Measurements from ENCODE around the gene ATL2. TPM values are rescaled to one million over a fixed set of nuclear protein-coding genes. Genes with fewer than 3 reads are reported as not detected.

ATL2 gene
- total RNA-seq, 1 experiment from 2014 or later = 85.5 TPM

GRCh38 chr2:38301340-38301968, 75.6 kb downstream of the ATL2 start:
- Histone ChIP-seq H3K36me3 (ENCODE audit: insufficient read depth, low read length, poor library complexity, severe bottlenecking) (peaks cover 49% of the 10 kb centered on the region), H3K27me3 (replicated peaks; ENCODE audit: insufficient read depth, low read depth, low read length, poor library complexity) (no peaks in the 10 kb centered on the region), H3K9me3 (ENCODE audit: low read depth, low read length, poor library complexity, severe bottlenecking) (no peaks in the 10 kb centered on the region), H3K4me3 (ENCODE audit: low read depth, low read length, poor library complexity, severe bottlenecking) (no peak overlapping the region), H3K27ac (ENCODE audit: low read depth, low read length, poor library complexity, severe bottlenecking) (no peak overlapping the region), H3K4me1 (ENCODE audit: insufficient read depth, low read length, poor library complexity, severe bottlenecking) (no peaks in the 10 kb centered on the region)
- no peak for TF ChIP-seq EZH2 (IDR thresholded peaks at IDR 0.05; ENCODE audit: borderline replicate concordance, low read depth, low read length, poor library complexity, severe bottlenecking)
- no peak for TF ChIP-seq CTCF (conservative IDR thresholded peaks at IDR 0.05; ENCODE audit: low read depth, low read length)
- no TSS peak for BruUV-seq (replicated peaks)
- ChIA-PET POLR2A (ENCODE audit: low non-redundant PET) (no interaction called here), CTCF (interaction anchor here (0.5 kb wide), 1 partner anchor 931 kb away, joined by 4 read pairs; no protein-coding TSS in a partner anchor)
- DNase-seq (ENCODE audit: low spot score) = no peak
- intact Hi-C loops (cut with micrococcal nuclease; ENCODE audit: unreplicated experiment) = no loop called here

GRCh38 chr2:38298539-38298938, 78.5 kb downstream of the ATL2 start:
- Histone ChIP-seq H3K9me3 (ENCODE audit: low read depth, low read length, poor library complexity, severe bottlenecking) (no peaks in the 10 kb centered on the region), H3K27ac (ENCODE audit: low read depth, low read length, poor library complexity, severe bottlenecking) (no peak overlapping the region), H3K27me3 (replicated peaks; ENCODE audit: insufficient read depth, low read depth, low read length, poor library complexity) (no peaks in the 10 kb centered on the region), H3K36me3 (ENCODE audit: insufficient read depth, low read length, poor library complexity, severe bottlenecking) (peaks cover 52% of the 10 kb centered on the region), H3K4me3 (ENCODE audit: low read depth, low read length, poor library complexity, severe bottlenecking) (no peak overlapping the region), H3K4me1 (ENCODE audit: insufficient read depth, low read length, poor library complexity, severe bottlenecking) (no peaks in the 10 kb centered on the region)
- no peak for DNase-seq (ENCODE audit: low spot score)
- ChIA-PET POLR2A (ENCODE audit: low non-redundant PET) (no interaction called here), CTCF (no interaction called here)
- TF ChIP-seq EZH2 (IDR thresholded peaks at IDR 0.05; ENCODE audit: borderline replicate concordance, low read depth, low read length, poor library complexity, severe bottlenecking) (no peak), CTCF (conservative IDR thresholded peaks at IDR 0.05; ENCODE audit: low read depth, low read length) (no peak)
- no TSS peak for BruUV-seq (replicated peaks)
- intact Hi-C loops (cut with micrococcal nuclease; ENCODE audit: unreplicated experiment) = no loop called here

DNA sequence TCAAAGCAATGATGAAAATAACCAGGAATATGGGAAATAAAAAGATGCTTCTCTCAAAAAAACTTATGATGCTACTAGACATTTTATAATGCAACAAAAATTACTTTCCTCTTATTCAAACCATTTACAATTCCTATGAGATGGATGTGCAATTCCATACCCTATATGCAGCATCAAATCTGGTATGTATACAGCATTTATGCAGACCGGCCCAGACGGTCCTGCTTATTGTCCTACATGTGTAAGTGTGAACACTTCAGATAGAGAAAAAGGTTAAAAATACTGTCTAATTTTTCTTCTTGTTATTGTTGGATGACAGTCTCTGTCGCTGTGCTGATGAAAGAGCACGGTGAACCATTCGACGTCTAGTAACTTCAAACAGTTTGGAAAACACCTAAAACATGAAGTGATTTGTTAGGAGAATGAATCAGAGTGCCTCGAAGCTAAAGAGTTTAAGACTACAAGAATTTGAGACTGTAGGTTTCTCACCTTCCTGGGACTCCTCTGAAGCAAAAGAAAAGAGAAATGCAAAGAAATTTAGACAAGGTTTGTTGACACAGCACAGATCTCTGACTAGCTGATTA, 80.8 kb downstream of the ATL2 start:
- no peak for DNase-seq (ENCODE audit: low spot score)
- Histone ChIP-seq H3K27me3 (replicated peaks; ENCODE audit: insufficient read depth, low read depth, low read length, poor library complexity) (no peaks in the 10 kb centered on the region), H3K27ac (ENCODE audit: low read depth, low read length, poor library complexity, severe bottlenecking) (no peak overlapping the region), H3K4me3 (ENCODE audit: low read depth, low read length, poor library complexity, severe bottlenecking) (no peak overlapping the region), H3K36me3 (ENCODE audit: insufficient read depth, low read length, poor library complexity, severe bottlenecking) (peaks cover 52% of the 10 kb centered on the region), H3K4me1 (ENCODE audit: insufficient read depth, low read length, poor library complexity, severe bottlenecking) (no peaks in the 10 kb centered on the region), H3K9me3 (ENCODE audit: low read depth, low read length, poor library complexity, severe bottlenecking) (no peaks in the 10 kb centered on the region)
- TF ChIP-seq EZH2 (IDR thresholded peaks at IDR 0.05; ENCODE audit: borderline replicate concordance, low read depth, low read length, poor library complexity, severe bottlenecking) (no peak), CTCF (conservative IDR thresholded peaks at IDR 0.05; ENCODE audit: low read depth, low read length) (no peak)
- ChIA-PET CTCF (no interaction called here), POLR2A (ENCODE audit: low non-redundant PET) (no interaction called here)
- intact Hi-C loops (cut with micrococcal nuclease; ENCODE audit: unreplicated experiment) = no loop called here
- no TSS peak for BruUV-seq (replicated peaks)

All from A673 (cell line).